Activated CD8-positive, alpha-beta memory T cell treated with anti-CD3 and anti-CD28 coated beads for 4 hours (primary cell): ENCODE measurements around the gene IL1RAPL2.
"Not testable (repeated sequence)": the region's sequence is repeated elsewhere in the genome, so short reads cannot be mapped to it uniquely, and the experiment has no call there.

Source experiments
- DNase-seq, 2 donors: peaks; one replicate each; pipeline ENCODE4 v3.0.0-alpha.2; 2020; ENCODE audit warnings: low read depth in 2 of 2

Gene IL1RAPL2

DNA sequence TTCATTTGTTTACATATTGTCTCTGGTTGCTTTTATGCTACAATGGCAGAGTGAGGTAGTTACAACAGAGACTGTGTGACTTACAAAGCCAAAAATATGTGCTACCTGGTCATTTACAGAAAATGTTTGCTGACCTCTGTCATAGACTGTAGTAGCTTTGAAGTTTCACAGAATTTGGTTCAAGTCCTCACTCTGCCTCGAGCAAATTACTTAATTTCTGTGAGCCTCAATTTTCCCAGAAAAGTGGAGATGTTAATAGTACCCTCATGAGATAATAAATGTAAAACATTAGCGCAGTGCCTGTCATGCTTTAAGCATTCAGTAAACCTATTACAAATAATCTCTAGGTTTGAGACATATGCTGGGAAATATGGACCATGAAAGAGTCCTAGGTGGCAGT is 1237.9 kb downstream of the IL1RAPL2 start:
- no peak for DNase-seq

DNA sequence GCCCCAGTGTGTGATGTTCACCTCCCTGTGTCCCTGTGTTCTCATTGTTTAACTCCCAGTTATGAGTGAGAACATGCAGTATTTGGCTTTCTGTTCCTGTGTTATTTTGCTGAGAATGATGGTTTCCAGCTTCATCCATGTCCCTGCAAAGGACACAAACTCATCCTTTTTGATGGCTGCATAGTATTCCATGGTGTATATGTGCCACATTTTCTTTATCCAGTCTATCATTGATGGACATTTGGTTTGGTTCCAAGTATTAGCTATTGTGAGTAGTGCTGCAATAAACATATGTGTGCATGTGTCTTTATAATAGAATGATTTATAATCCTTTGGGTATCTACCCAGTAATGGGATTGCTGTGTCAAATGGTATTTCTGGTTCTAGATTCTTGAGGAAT is 1239.7 kb downstream of the IL1RAPL2 start:
- not testable (repeated sequence) for DNase-seq

DNA sequence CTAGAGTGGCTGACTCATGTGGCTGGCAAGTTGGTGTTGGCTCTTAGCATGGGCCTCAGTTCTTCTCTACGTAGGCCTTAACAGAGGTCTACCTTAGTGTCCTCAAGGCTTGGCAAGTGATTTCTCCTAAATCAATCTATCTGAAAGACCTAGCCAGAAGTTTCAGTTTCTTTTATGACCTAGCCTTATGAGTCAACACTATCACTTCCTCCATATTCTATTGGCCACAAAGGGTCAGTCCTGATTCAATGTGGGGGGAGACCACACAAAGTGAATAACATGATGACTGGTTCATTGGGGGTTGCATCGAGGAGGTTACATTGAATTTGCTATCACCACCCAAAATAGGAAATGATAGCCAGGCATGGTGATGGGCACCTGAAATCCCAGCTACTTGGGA is 1250.5 kb downstream of the IL1RAPL2 start:
- DNase-seq = no peak
